GM19240 (cell line): ENCODE data around the gene TOPAZ1.

Experiments
- DNase-seq: peaks from one replicate; pipeline ENCODE4 v3.0.0; 2011; ENCODE audit warnings: low spot score; ENCODE audit not compliant: insufficient read length

Gene TOPAZ1

DNA sequence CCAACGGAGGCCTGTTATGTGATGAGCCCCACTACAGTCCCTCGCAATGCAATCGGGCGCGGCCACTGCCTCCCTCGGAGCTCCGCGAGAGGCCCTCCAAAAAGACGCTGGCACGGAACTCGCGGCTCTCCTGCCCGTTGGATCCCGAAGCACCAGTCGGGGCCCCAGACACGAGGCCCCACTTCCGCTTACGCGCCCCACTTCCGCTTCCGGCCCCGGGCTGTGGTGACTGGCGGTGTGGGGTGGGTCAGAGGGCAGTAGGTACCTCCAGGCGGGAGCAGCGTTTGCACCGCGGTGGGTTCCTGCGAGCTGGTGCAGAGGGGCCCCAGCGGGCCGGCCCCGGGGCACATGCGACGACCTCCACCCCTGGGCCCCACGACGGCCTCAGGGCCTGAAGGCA, at the start of gene TOPAZ1:
TSS of gene TOPAZ1 (plus strand) at position 181 of the 400 bp plus-strand sequence. CDS start at position 349, 168 bp downstream.
- no peak for DNase-seq

GRCh38 chr3:44198284-44199269, 43.1 kb upstream of the TOPAZ1 start:
- peak; percentile 27 for DNase-seq

DNA sequence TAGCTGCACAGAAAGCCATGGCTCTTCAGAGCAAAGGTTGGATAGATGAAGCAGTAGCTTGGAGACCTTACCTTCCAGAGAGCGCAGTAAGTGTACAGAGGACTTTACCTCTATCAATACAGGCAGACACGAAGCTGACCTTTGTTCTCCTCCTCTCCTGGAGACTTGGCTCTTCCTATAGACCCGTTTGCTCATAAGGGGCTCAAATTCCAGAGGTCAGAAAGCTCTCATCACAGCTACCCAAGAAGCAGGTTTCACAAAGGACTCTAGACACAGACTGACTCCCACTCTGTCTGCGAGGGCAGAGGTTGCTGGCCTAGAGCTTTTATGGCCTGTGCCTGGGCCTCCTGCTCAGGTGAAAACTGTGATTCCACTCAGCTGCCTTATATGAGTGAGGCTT, 35.4 kb upstream of the TOPAZ1 start:
- DNase-seq, result no peak

DNA sequence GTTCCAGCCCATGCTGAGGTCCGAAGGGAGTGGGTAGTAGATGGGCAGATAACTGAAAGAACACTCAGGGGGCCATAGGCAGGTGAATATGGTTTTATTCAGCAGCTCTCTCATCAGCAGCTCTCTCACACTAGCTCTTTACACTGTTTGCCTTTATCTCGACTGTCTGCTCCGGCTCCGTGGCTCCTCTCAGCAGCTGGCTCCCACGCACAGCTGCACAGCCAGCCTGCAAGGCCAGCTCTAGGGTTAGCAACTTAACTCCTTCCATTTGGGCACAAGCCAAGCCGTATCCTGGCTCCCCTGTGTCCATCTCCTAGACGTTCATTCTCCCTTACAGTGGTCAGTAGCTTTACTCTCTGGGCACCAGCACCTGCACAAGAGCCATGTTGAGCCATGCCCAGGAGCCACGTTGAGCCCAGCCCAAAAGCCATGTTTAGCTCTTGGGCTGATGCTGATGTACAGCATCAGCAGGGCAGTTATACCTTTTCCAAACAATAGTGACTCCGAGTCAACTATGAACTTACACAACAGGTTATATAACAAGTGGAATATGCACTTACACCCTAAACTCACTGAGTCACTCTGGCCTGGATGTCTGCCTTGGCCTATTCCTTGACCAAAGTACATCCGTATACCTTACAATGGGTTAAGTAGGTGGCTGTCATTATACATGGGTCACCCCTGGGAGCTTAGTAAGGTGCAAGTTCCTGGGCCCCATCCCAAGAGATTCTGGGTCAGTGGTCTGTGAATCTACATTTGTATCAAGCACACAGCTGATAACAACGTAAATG, 34.6 kb upstream of the TOPAZ1 start:
- DNase-seq, result no peak

DNA sequence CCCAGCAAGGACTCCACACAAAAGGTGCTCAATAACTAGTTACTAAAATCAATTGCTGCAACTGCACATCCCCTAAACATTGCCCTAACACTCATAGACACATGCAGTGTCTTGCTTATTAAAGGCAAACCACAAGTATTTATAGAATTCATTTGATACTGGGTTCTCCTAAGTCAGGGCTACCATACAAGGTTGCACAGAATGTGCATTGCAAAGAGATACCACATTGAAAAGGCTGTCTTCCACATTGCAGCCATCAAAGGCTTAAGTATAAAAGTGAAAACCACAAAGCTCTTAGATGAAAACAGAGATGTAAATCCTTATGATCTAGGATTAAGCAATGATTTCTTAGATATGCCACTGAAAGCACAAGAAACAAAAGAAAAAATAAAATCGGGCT, 33.6 kb upstream of the TOPAZ1 start:
- no peak for DNase-seq

GRCh38 chr3:44208568-44208967, 33.1 kb upstream of the TOPAZ1 start:
- DNase-seq, result no peak

- no peak for DNase-seq
Observed at GRCh38 chr3:44210967-44211366, 30.7 kb upstream of the TOPAZ1 start.

DNA sequence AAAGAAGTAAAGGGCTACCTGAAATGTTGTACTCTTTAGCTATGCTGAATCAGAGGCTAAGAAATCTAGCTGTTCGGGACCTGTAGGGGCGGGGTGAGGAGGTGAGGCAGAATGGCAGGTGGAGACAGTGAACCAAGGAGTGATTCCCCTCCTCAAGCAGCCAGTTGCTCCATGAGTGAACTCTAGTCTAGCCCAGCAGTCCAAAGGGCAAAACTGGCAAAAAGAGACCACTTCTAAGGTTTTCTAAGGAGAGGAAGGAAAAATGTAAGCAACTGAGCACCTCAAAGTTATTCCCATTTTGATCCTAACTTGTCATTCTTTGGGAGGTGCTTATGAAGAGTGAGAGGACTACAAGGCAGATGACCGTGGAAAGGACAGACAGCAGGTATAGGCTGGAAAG, 19.3 kb upstream of the TOPAZ1 start:
- no peak for DNase-seq

GRCh38 chr3:44223299-44223698, 18.4 kb upstream of the TOPAZ1 start:
- DNase-seq, result no peak

GRCh38 chr3:44224131-44224530, 17.6 kb upstream of the TOPAZ1 start:
- no peak for DNase-seq

DNA sequence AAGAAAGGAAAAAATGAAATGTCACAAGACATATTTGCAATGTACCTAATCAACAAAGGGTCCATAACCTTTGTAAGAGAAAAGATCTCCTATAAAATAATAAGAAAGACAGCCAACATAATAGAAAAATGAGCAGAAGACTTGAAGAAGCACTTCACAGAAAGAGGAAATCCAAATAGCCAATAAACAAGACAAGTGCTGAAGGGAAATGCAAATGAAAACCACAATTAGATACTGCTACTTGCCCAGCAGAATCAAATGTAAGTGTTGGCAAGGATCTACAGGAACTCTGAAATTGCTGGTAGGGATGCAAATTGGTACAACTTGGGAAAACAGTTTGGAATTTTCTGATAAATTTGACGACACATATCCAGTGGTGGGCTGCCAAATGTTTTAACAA, 15.1 kb upstream of the TOPAZ1 start:
- no peak for DNase-seq

GRCh38 chr3:44227632-44228031, 14.1 kb upstream of the TOPAZ1 start:
- DNase-seq, result no peak

GRCh38 chr3:44228900-44229299, 12.8 kb upstream of the TOPAZ1 start:
- no peak for DNase-seq

DNA sequence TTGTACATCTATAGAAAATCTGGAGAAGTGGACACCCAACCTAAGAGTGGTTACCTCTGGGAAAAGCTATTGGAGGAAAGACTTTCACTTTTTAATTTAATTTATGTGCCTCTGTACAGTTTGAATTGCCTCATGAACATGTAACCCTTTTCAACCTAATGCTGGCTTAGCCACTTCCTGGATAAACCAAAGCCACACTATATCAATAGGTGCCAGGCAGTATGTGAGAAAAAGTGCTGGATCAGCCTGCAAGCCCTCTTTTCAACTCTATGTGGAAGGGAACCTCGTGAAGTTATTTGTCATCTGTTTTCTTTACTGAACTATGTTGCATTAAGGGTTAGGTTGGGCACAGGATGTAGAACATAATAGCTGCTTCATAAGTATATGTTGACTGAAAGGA, 9.3 kb upstream of the TOPAZ1 start:
- DNase-seq, result no peak

- DNase-seq, result no peak
Observed at GRCh38 chr3:44234648-44235268, 6.9 kb upstream of the TOPAZ1 start.

DNA sequence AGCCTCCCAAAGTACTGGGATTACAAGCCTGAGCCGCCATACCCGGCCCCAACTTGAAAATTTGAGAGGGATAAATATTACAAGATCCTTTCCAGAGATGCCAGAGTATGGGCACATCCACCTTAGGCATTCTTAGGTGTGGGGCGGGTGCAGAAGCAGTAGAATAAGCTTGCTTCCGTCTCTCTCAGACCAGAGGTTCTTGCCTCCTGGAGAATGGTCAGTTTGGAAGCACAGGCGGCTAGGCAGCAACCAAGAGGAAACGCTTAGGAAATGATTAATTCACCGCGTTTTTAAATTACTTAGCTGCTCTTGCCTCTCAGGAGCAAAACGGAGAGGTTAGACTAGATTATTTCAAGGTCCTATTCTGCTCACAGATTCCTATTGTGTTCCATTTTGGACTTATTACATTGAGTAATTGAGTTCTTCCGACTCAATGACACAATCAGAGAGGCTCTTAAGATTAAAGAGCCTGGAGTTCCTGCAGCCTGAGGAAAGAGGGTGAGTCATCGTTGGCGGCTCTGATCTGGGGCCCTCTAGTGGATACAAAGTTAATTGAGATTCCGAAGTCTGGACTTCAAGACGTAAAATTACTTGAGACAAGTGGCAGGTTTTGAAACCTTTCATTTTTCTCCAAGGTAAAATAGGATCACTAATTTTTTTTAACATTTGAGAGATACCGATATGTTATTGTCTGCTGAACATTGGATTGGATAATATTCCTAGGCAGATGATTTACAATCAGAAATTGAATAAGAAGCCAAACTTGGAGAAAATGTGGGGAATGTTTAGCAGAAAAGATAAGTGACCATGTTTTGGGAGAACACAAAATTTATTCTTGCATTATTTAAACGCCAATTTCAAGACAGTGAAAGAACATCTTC, 5.8 kb upstream of the TOPAZ1 start:
- DNase-seq, result peak; percentile 38

DNA sequence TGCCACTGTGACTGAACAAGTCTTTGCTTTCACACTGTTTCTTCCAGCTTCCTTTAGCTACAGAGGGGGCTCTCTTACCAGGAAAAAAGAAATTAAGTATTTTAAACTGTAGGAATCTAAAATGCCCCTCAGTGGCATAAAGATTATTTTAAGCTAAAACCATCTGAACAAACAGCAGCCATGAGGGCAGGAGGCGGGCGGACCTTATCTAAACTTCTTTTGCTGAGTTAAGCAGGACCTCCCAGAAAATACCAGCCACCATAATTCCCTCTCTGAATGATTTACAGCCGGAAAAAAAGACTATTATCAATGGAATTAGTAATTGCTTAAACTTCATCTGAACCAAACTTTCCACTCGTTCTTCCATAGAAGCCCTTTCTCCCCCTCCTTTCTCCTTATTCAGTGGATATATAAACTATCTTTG, 5.2 kb upstream of the TOPAZ1 start:
- DNase-seq, result no peak

GRCh38 chr3:44237161-44237560, 4.5 kb upstream of the TOPAZ1 start:
- no peak for DNase-seq

- no peak for DNase-seq
Observed at GRCh38 chr3:44237665-44238064, 4.0 kb upstream of the TOPAZ1 start.

DNA sequence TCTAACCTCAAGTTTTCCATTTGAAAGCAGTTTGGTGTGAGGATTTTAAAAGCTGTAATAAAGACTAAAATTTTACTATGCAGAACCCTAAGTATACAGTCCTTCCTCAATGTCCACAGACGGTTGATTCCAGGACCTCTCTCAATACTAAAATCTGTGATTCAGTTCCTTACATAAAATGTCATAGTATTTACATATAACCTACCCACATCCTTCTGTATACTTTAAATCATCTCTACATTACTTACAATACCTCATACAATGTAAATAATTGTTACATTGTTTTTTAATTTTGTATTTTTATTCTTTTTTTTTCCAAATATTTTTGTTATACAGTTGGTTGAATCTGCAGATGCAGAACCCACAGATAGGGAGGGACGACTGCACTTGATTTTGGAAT, 2.8 kb upstream of the TOPAZ1 start:
- DNase-seq, result no peak

DNA sequence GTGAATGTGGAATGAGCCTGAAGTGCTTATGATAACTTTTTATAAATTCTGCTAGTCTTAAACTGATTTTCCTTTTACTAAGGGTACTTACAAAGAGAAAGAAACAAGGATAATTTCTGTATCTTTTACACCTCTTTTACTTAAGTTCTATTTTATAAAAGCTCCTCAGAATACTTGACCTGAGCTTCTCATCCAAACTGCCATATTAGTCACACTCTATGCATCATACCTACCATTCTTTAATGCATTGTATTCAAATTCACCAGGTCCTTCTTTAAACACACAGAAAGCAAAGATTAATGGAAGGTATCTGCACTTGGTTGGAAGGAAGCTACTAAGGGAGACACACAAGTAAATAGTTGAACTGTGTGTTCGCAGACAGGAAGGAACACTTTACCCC, 1.6 kb upstream of the TOPAZ1 start:
- no peak for DNase-seq
